Islet of Langerhans (tissue), 1 donor: Measurements from ENCODE around the gene CEP350.

Experiments
- FAIRE-seq: peaks from one replicate; lab custom pipeline; 2011; peaks lifted over from hg19 to GRCh38; lab: Jason Lieb, UNC

The CEP350 gene

GRCh38 chr1:179954493-179955286 is at the start of gene CEP350:
TSS of gene CEP350 (plus strand) at chr1:179954810. CDS start at chr1:179986182, 31,372 bp downstream.
- peak; percentile 84 for FAIRE-seq

- peak; percentile 61 for FAIRE-seq
These were observed 43.7 kb upstream of the CEP350 start for GRCh38 chr1:179910934-179911333.

- FAIRE-seq = peak; percentile 13
These were observed 42.8 kb upstream of the CEP350 start for GRCh38 chr1:179911812-179912211.

- FAIRE-seq = no peak
These were observed 36.8 kb upstream of the CEP350 start for GRCh38 chr1:179917601-179918429.

GRCh38 chr1:179921472-179921871 is 33.1 kb upstream of the CEP350 start:
- no peak for FAIRE-seq

GRCh38 chr1:179921981-179922872 is 32.4 kb upstream of the CEP350 start:
- no peak for FAIRE-seq

GRCh38 chr1:179923029-179923428 is 31.6 kb upstream of the CEP350 start:
- FAIRE-seq = no peak

GRCh38 chr1:179924268-179924667 is 30.3 kb upstream of the CEP350 start:
- no peak for FAIRE-seq

- FAIRE-seq = no peak
These were observed 29.3 kb upstream of the CEP350 start for GRCh38 chr1:179925302-179925701.

- no peak for FAIRE-seq
These were observed 28.4 kb upstream of the CEP350 start for GRCh38 chr1:179925922-179926849.

- no peak for FAIRE-seq
These were observed 27.8 kb upstream of the CEP350 start for GRCh38 chr1:179926850-179927205.

GRCh38 chr1:179929955-179930798 is 24.4 kb upstream of the CEP350 start:
- no peak for FAIRE-seq

GRCh38 chr1:179930867-179931266 is 23.7 kb upstream of the CEP350 start:
- no peak for FAIRE-seq

- no peak for FAIRE-seq
These were observed 21.4 kb upstream of the CEP350 start for GRCh38 chr1:179933219-179933618.

- no peak for FAIRE-seq
These were observed 18.6 kb upstream of the CEP350 start for GRCh38 chr1:179935909-179936496.

- FAIRE-seq = no peak
These were observed 16.8 kb upstream of the CEP350 start for GRCh38 chr1:179937668-179938254.

- FAIRE-seq = no peak
These were observed 15.9 kb upstream of the CEP350 start for GRCh38 chr1:179938752-179939151.

GRCh38 chr1:179939941-179940340 is 14.7 kb upstream of the CEP350 start:
- FAIRE-seq = no peak

GRCh38 chr1:179941454-179941853 is 13.2 kb upstream of the CEP350 start:
- no peak for FAIRE-seq

- no peak for FAIRE-seq
These were observed 4.0 kb upstream of the CEP350 start for GRCh38 chr1:179950651-179951050.
